NT2/D1 (cell line): Measurements from ENCODE around the gene ZSWIM4.

Source experiments
- SUZ12 ChIP-seq: IDR thresholded peaks from 2 replicates; pipeline ENCODE4 v1.6.1; 2011; ENCODE audit not compliant: insufficient read length, insufficient read depth; ENCODE audit errors: extremely low read depth
- YY1 ChIP-seq: IDR thresholded peaks from 2 replicates; pipeline ENCODE4 v1.6.1; 2011; ENCODE audit not compliant: insufficient read length, insufficient read depth
- ZNF274 ChIP-seq: IDR thresholded peaks from 2 replicates; pipeline ENCODE4 v1.6.1; 2011; ENCODE audit warnings: mild to moderate bottlenecking, low read depth, low read length

- TF ChIP-seq YY1 (no peak), ZNF274 (no peak), SUZ12 (no peak)
These were observed 31.0 kb upstream of the ZSWIM4 start, which contains the start of gene MRI1 for GRCh38 chr19:13764101-13764807.
